Measurements from ENCODE around the gene FAXC.

The FAXC gene

GRCh38 chr6:99349171-99350141 is at the start of gene FAXC:
FAXC (minus strand) TSS chr6:99349674; CDS start chr6:99349372, 302 bp downstream.
- DNase-seq (ENCODE audit: low spot score), result peak; percentile 65

GRCh38 chr6:99397287-99397686 is 47.8 kb upstream of the FAXC start:
- DNase-seq (ENCODE audit: low spot score), result no peak

GRCh38 chr6:99393698-99394531 is 44.4 kb upstream of the FAXC start, which contains the start of gene COQ3:
COQ3 (minus strand) TSS chr6:99394195; CDS start chr6:99394179, 16 bp downstream.
- peak; percentile 95 for DNase-seq (ENCODE audit: low spot score)

GRCh38 chr6:99393366-99393697 is 43.9 kb upstream of the FAXC start:
- no peak for DNase-seq (ENCODE audit: low spot score)

- DNase-seq (ENCODE audit: low spot score), result no peak
Observed at GRCh38 chr6:99390896-99391295, 41.4 kb upstream of the FAXC start.

- no peak for DNase-seq (ENCODE audit: low spot score)
Observed at GRCh38 chr6:99384507-99384906, 35.0 kb upstream of the FAXC start.

GRCh38 chr6:99378636-99379035 is 29.2 kb upstream of the FAXC start:
- DNase-seq (ENCODE audit: low spot score), result no peak

GRCh38 chr6:99369533-99369932 is 20.1 kb upstream of the FAXC start:
- DNase-seq (ENCODE audit: low spot score), result no peak

- DNase-seq (ENCODE audit: low spot score), result no peak
Observed at GRCh38 chr6:99366852-99367251, 17.4 kb upstream of the FAXC start.

GRCh38 chr6:99364026-99364425 is 14.6 kb upstream of the FAXC start:
- no peak for DNase-seq (ENCODE audit: low spot score)

- DNase-seq (ENCODE audit: low spot score), result no peak
Observed at GRCh38 chr6:99362678-99363268, 13.3 kb upstream of the FAXC start.

- DNase-seq (ENCODE audit: low spot score), result no peak
Observed at GRCh38 chr6:99359800-99360199, 10.3 kb upstream of the FAXC start.

- no peak for DNase-seq (ENCODE audit: low spot score)
Observed at GRCh38 chr6:99356641-99357040, 7.2 kb upstream of the FAXC start.

- DNase-seq (ENCODE audit: low spot score), result no peak
Observed at GRCh38 chr6:99354983-99355382, 5.5 kb upstream of the FAXC start.

GRCh38 chr6:99353126-99353525 is 3.7 kb upstream of the FAXC start:
- DNase-seq (ENCODE audit: low spot score), result no peak

GRCh38 chr6:99350573-99350972 is 1.1 kb upstream of the FAXC start:
- no peak for DNase-seq (ENCODE audit: low spot score)

GRCh38 chr6:99348288-99349170 is 945 bp downstream of the FAXC start:
- no peak for DNase-seq (ENCODE audit: low spot score)

- DNase-seq (ENCODE audit: low spot score), result no peak
Observed at GRCh38 chr6:99347804-99348203, 1.7 kb downstream of the FAXC start.

- DNase-seq (ENCODE audit: low spot score), result no peak
Observed at GRCh38 chr6:99346595-99346994, 2.9 kb downstream of the FAXC start.

- DNase-seq (ENCODE audit: low spot score), result no peak
Observed at GRCh38 chr6:99345164-99345563, 4.3 kb downstream of the FAXC start.

- DNase-seq (ENCODE audit: low spot score), result peak; percentile 13
Observed at GRCh38 chr6:99344289-99344688, 5.2 kb downstream of the FAXC start.
